ENCODE measurements around the gene PUS10. TPM values are rescaled to one million over a fixed set of nuclear protein-coding genes. Genes with fewer than 3 reads are reported as not detected.

The PUS10 gene
- total and polyA plus RNA-seq, 2 of the 4 experiments (the other 2 are of a cell fraction) = 4.4 to 5.7 TPM

DNA sequence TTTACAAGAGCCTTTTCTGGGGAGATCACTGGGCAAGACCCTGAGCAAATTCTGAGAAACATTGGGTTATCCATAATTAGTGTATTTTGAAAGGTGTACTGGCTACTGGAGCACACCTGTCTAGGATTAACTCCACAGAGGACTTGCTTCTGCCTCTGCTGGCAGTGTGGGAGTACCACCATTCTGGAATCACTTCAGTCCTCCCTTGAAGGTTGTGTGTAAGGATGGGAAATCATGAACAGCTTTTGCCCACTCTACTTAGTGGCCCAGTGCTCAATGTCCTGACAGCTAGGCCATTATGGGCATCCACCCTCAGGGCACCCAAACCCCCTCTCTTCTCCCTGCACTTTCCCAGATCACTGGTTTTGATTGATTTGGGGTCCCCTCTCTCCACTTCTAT, 39.5 kb upstream of the PUS10 start:
- H4K20me1 ChIP-seq (ENCODE audit: insufficient read depth, low read length) = no peaks in the 10 kb centered on the region; the same call in 1 of the 2 replicates
- no peak overlapping the region for H2AFZ ChIP-seq (replicated peaks; ENCODE audit: low read length, poor library complexity)
- no peak overlapping the region for H4K91ac ChIP-seq (ENCODE audit: insufficient read depth, low read depth, low read length)
- no peak overlapping the region for H3K23ac ChIP-seq (ENCODE audit: low read depth, low read length)
- ChIA-PET CTCF (no interaction called here), POLR2A (ENCODE audit: unreplicated experiment) (no interaction called here)
- DNase-seq = no peak
- no peak overlapping the region for H4K5ac ChIP-seq (ENCODE audit: low read depth, low read length)
- dilution Hi-C loops (cut with HindIII; ENCODE audit: low sequenced_read_pairs, unreplicated experiment) (no loop called here), intact Hi-C loops (cut with micrococcal nuclease) (no loop called here), in situ Hi-C loops (cut with MboI; ENCODE audit: low sequenced_read_pairs) (no loop called here)
- H3K56ac ChIP-seq (ENCODE audit: extremely low read depth, insufficient read depth, low read length) = no peak overlapping the region
- H2BK120ac ChIP-seq (ENCODE audit: low read depth, low read length) = no peak overlapping the region
- H3K27me3 ChIP-seq (ENCODE audit: control insufficient read depth, insufficient read depth, low read length) = no peaks in the 10 kb centered on the region
- no peak overlapping the region for H3K4me2 ChIP-seq (ENCODE audit: low read depth, low read length)
- no peak overlapping the region for H3K9ac ChIP-seq (ENCODE audit: low read depth, low read length)
- no peak overlapping the region for H2BK20ac ChIP-seq (ENCODE audit: low read depth, low read length)
- H3K9me1 ChIP-seq (ENCODE audit: insufficient read depth, low read length) = peaks cover 2% of the 10 kb centered on the region
- H3K4me3 ChIP-seq (ENCODE audit: insufficient read depth, low read depth, low read length) = no peak overlapping the region
- H2AK5ac ChIP-seq (ENCODE audit: low read depth, low read length) = no peak overlapping the region
- H3K9me3 ChIP-seq (ENCODE audit: control insufficient read depth, insufficient read depth, low read length) = no peaks in the 10 kb centered on the region
- no peak overlapping the region for H3K18ac ChIP-seq (ENCODE audit: low read depth, low read length)
- H3K14ac ChIP-seq (replicated peaks; ENCODE audit: low read depth, low read length) = no peak overlapping the region
- H3K79me1 ChIP-seq (ENCODE audit: low read depth in 1 of 2, low read length in 2 of 2) = no peaks in the 10 kb centered on the region; a peak in 1 of 4 replicates
- no peak overlapping the region for H4K8ac ChIP-seq (ENCODE audit: low read depth in 2 of 2, low read length in 2 of 2)
- no peaks in the 10 kb centered on the region; the same call in 1 of the 2 replicates for H3K36me3 ChIP-seq (ENCODE audit: control insufficient read depth, insufficient read depth, low read length)
- no TSS peak for BruUV-seq (replicated peaks)
- H2BK5ac ChIP-seq (ENCODE audit: low read depth, low read length, poor library complexity, severe bottlenecking) = no peak overlapping the region
- no peak overlapping the region for H3K27ac ChIP-seq (ENCODE audit: insufficient read depth, low read length)
- no peak overlapping the region for H2BK15ac ChIP-seq (ENCODE audit: low read depth, low read length)
- no peak overlapping the region for H2AK9ac ChIP-seq (replicated peaks; ENCODE audit: low read depth, low read length, poor library complexity)
- peaks cover 6% of the 10 kb centered on the region; the same call in 1 of the 2 replicates for H3K4me1 ChIP-seq (ENCODE audit: control insufficient read depth, insufficient read depth, low read length)
- TF ChIP-seq POLR2A (IDR thresholded peaks at IDR 0.05; ENCODE audit: low read depth, low read length) = no peak
- TF ChIP-seq, protein P1, sequence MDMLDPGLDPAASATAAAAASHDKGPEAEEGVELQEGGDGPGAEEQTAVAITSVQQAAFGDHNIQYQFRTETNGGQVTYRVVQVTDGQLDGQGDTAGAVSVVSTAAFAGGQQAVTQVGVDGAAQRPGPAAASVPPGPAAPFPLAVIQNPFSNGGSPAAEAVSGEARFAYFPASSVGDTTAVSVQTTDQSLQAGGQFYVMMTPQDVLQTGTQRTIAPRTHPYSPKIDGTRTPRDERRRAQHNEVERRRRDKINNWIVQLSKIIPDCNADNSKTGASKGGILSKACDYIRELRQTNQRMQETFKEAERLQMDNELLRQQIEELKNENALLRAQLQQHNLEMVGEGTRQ (IDR thresholded peaks at IDR 0.05; ENCODE audit: low read depth, low read length) = no peak
- ATAC-seq (ENCODE audit: low read depth) = no peak
- no peak overlapping the region for H3K4ac ChIP-seq (ENCODE audit: low read depth, low read length)
